Smooth muscle cell (in vitro differentiated cells): ENCODE measurements around the gene PSMD8. TPM values are rescaled to one million over a fixed set of nuclear protein-coding genes. Genes with fewer than 3 reads are reported as not detected.
A peak's percentile ranks its signal among the peaks of the same experiment; 100 is the strongest.

Source experiments
- DNase-seq: peaks from one replicate; lab custom pipeline; 2025; ENCODE audit not compliant: unreplicated experiment; lab: John Stamatoyannopoulos, UW
- H2AFZ ChIP-seq: fragments of 200-600 bp; sonication (generic); 2 replicates; pipeline ENCODE4 v1.6.0; 2016; ENCODE audit warnings: antibody characterized with exemption, low read depth, mild to moderate bottlenecking
- H3F3A ChIP-seq: fragments of 200-600 bp; sonication (generic); 2 replicates; pipeline ENCODE4 v1.6.0; 2017; ENCODE audit warnings: antibody characterized with exemption, low read depth
- H3K27ac ChIP-seq: fragments of 200-600 bp; sonication (generic); 2 replicates; pipeline ENCODE4 v1.5.1; 2016; ENCODE audit warnings: low read depth, mild to moderate bottlenecking
- H3K27me3 ChIP-seq: fragments of 200-600 bp; sonication (generic); 2 replicates; pipeline ENCODE4 v1.6.1; 2016; ENCODE audit warnings: low read depth, mild to moderate bottlenecking
- H3K36me3 ChIP-seq: fragments of 200-600 bp; sonication (generic); 2 replicates; pipeline ENCODE4 v1.5.1; 2016; ENCODE audit warnings: low read depth
- H3K4me1 ChIP-seq: fragments of 200-600 bp; sonication (generic); 2 replicates; pipeline ENCODE4 v1.5.1; 2016; ENCODE audit warnings: low read depth
- H3K4me2 ChIP-seq: fragments of 200-600 bp; sonication (generic); 2 replicates; pipeline ENCODE4 v1.6.0; 2016; ENCODE audit warnings: mild to moderate bottlenecking
- H3K4me3 ChIP-seq: fragments of 200-600 bp; sonication (generic); 2 replicates; pipeline ENCODE4 v1.5.1; 2016; ENCODE audit warnings: mild to moderate bottlenecking
- H3K79me2 ChIP-seq: fragments of 200-600 bp; sonication (generic); 2 replicates; pipeline ENCODE4 v1.6.0; 2016; ENCODE audit warnings: low read depth, mild to moderate bottlenecking
- H3K9ac ChIP-seq: fragments of 200-600 bp; sonication (generic); 2 replicates; pipeline ENCODE4 v1.6.0; 2016; ENCODE audit warnings: low read depth
- H3K9me3 ChIP-seq: fragments of 200-600 bp; sonication (generic); replicated peaks from 2 replicates; pipeline ENCODE4 v1.5.1; 2016; ENCODE audit warnings: low read depth
- H4K20me1 ChIP-seq: fragments of 200-600 bp; sonication (generic); 2 replicates; pipeline ENCODE4 v1.6.0; 2016; ENCODE audit warnings: low read depth
- CTCF ChIP-seq: fragments of 200-600 bp; sonication (generic); IDR thresholded peaks from 2 replicates; pipeline ENCODE4 v1.5.1; 2017; ENCODE audit warnings: borderline replicate concordance, mild to moderate bottlenecking, antibody characterized with exemption; ENCODE audit not compliant: insufficient read depth, poor library complexity, severe bottlenecking
- WGBS: methylation state at CpG from one replicate; pipeline ENCODE4 v1.1.7; 2016; ENCODE audit warnings: low lambda C conversion rate; 5-methylcytosine and 5-hydroxymethylcytosine counted together
- polyA plus RNA-seq: library from polyadenylated mRNA; unstranded; fragments of >200 nt; fragmentation: Nextera tagmentation; extraction: Ambion mirVana; gene quantifications from 2 replicates; pipeline ENCODE4 v1.2.1, GENCODE V29; 2016
- total RNA-seq: library from RNA; depleted of rRNA; stranded (reverse); fragments of >200 nt; gene quantifications from 2 replicates; pipeline ENCODE4 v1.2.3, GENCODE V29; 2014

Gene PSMD8
- total and polyA plus RNA-seq, 2 experiments from 2014 or later, result 377 to 404 TPM

GRCh38 chr19:38389101-38389925, 14.9 kb downstream of the PSMD8 start:
- 2% methylated on average over 21 of the region's 28 CpGs for WGBS
- Histone ChIP-seq H3K79me2 (no peaks in the 10 kb centered on the region), H3K9ac (peak overlapping the region; percentile 63), H2AFZ (no peak overlapping the region), H3K4me3 (peak overlapping the region; percentile 71), H3K27ac (peak overlapping the region; percentile 68), H3K9me3 (no peaks in the 10 kb centered on the region), H3K4me1 (peaks cover 4% of the 10 kb centered on the region), H3F3A (peaks cover 5% of the 10 kb centered on the region), H4K20me1 (peaks cover 31% of the 10 kb centered on the region), H3K36me3 (no peaks in the 10 kb centered on the region), H3K4me2 (peak overlapping the region; percentile 95), H3K27me3 (no peaks in the 10 kb centered on the region)
- peak; percentile 33 for DNase-seq
- no peak for TF ChIP-seq CTCF

GRCh38 chr19:38389957-38390924, 15.9 kb downstream of the PSMD8 start:
- Histone ChIP-seq H3K4me1 (peaks cover 4% of the 10 kb centered on the region), H3K79me2 (no peaks in the 10 kb centered on the region), H4K20me1 (peaks cover 22% of the 10 kb centered on the region), H3K4me3 (no peak overlapping the region), H3K27ac (peak overlapping the region; percentile 68), H3F3A (peaks cover 4% of the 10 kb centered on the region), H3K9me3 (no peaks in the 10 kb centered on the region), H3K36me3 (no peaks in the 10 kb centered on the region), H2AFZ (no peak overlapping the region), H3K9ac (no peak overlapping the region), H3K4me2 (peak overlapping the region; percentile 95), H3K27me3 (no peaks in the 10 kb centered on the region)
- DNase-seq, result no peak
- WGBS, result 76% methylated on average over 8 of the region's 22 CpGs
- TF ChIP-seq CTCF, result no peak

GRCh38 chr19:38391911-38392464, 17.6 kb downstream of the PSMD8 start:
- 86% methylated on average over 8 of the region's 8 CpGs for WGBS
- no peak overlapping the region for H3K27ac ChIP-seq
- H3K9ac ChIP-seq, result no peak overlapping the region

More at GRCh38 chr19:38391911-38392464, 17.6 kb downstream of the PSMD8 start:
- Histone ChIP-seq H3K4me3 (no peak overlapping the region), H3K4me1 (peaks cover 4% of the 10 kb centered on the region), H3K36me3 (no peaks in the 10 kb centered on the region), H3K79me2 (no peaks in the 10 kb centered on the region), H3F3A (peaks cover 4% of the 10 kb centered on the region), H3K9me3 (no peaks in the 10 kb centered on the region), H3K27me3 (no peaks in the 10 kb centered on the region), H2AFZ (no peak overlapping the region), H3K4me2 (no peak overlapping the region), H4K20me1 (peaks cover 4% of the 10 kb centered on the region)
- no peak for TF ChIP-seq CTCF
- DNase-seq, result no peak
